Measurements from ENCODE around the gene DMKN.

Gene DMKN

GRCh38 chr19:35531291-35531690 lies 17.8 kb upstream of the DMKN start:
- TF ChIP-seq RARB (CRISPR knock-in tag; IDR thresholded peaks at IDR 0.05) = no peak
- TF ChIP-seq ZFP3 (CRISPR knock-in tag; IDR thresholded peaks at IDR 0.05) = no peak
- TF ChIP-seq, protein P1, sequence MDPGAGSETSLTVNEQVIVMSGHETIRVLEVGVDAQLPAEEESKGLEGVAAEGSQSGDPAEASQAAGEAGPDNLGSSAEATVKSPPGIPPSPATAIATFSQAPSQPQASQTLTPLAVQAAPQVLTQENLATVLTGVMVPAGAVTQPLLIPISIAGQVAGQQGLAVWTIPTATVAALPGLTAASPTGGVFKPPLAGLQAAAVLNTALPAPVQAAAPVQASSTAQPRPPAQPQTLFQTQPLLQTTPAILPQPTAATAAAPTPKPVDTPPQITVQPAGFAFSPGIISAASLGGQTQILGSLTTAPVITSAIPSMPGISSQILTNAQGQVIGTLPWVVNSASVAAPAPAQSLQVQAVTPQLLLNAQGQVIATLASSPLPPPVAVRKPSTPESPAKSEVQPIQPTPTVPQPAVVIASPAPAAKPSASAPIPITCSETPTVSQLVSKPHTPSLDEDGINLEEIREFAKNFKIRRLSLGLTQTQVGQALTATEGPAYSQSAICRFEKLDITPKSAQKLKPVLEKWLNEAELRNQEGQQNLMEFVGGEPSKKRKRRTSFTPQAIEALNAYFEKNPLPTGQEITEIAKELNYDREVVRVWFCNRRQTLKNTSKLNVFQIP (CRISPR knock-in tag; IDR thresholded peaks at IDR 0.05; ENCODE audit: borderline replicate concordance, low read depth) = no peak
- no peak for TF ChIP-seq PPARA (CRISPR knock-in tag; IDR thresholded peaks at IDR 0.05; ENCODE audit: borderline replicate concordance)
- no peak for TF ChIP-seq PATZ1 (CRISPR knock-in tag; IDR thresholded peaks at IDR 0.05; ENCODE audit: borderline replicate concordance)
- TF ChIP-seq ZNF70 (CRISPR knock-in tag; IDR thresholded peaks at IDR 0.05) = no peak
- no peak for TF ChIP-seq GLIS3 (CRISPR knock-in tag; IDR thresholded peaks at IDR 0.05)
- no peak for TF ChIP-seq TCF4 (CRISPR knock-in tag; IDR thresholded peaks at IDR 0.05; ENCODE audit: borderline replicate concordance)
- no peak for ATAC-seq

GRCh38 chr19:35529241-35530218 lies 16.1 kb upstream of the DMKN start:
- TF ChIP-seq TCF4 (CRISPR knock-in tag; IDR thresholded peaks at IDR 0.05; ENCODE audit: borderline replicate concordance) = no peak
- TF ChIP-seq, protein P1 (CRISPR knock-in tag; IDR thresholded peaks at IDR 0.05; ENCODE audit: borderline replicate concordance, low read depth) = no peak
- ATAC-seq = no peak

DNA sequence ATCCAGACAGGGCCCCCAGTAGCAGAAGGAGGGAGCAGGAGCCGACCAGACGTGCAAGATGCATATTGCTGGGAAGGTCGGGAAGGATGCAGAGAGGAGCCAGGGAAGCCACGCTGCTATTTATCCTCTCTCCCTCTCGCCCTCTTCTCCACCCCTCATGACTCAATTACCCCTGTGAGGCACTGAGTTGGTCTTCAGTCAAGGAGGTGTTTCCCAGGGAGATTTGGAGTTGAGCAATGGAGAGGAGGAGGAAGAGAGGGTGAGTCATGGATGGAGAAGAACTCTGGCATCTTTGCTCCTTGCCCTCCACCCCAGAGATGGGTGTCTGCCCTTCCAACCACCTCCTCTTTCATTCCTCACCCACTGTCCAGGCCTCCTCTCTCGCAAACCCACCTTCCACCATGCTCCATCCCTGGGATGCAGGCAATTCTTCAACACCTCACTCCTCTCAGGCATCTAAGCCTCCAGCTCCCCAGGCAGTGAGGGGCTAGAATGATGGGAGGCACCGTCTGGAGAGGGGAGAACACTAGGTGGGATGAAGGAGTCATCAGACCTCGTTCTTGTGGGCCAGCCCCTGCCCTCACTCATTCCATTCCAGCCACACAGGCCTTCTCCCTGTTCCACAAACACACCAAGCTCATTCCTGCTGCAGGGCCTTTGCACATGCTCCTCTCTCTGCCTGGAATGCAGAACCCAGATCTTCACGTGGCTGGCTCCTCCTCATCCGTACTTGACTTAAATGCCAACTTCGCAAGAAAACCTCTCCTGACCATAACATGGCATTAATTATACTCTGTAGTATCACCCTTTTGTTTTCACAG lies 15.0 kb upstream of the DMKN start, which contains the start of gene SBSN:
Gene SBSN, minus strand, starts transcription at position 94 of the 821 bp plus-strand sequence. Its CDS starts 30 bp downstream, at position 64.
- TF ChIP-seq ZFP3 (CRISPR knock-in tag; IDR thresholded peaks at IDR 0.05) (no peak), CREB5 (CRISPR knock-in tag; IDR thresholded peaks at IDR 0.05; ENCODE audit: low read depth) (no peak), CSDC2 (CRISPR knock-in tag; IDR thresholded peaks at IDR 0.05) (no peak), PPARA (CRISPR knock-in tag; IDR thresholded peaks at IDR 0.05; ENCODE audit: borderline replicate concordance) (no peak), OSR1 (CRISPR knock-in tag; IDR thresholded peaks at IDR 0.05) (no peak), SNAI2 (CRISPR knock-in tag; IDR thresholded peaks at IDR 0.05) (no peak), TOX (CRISPR knock-in tag; IDR thresholded peaks at IDR 0.05; ENCODE audit: borderline replicate concordance) (no peak), ARNTL (CRISPR knock-in tag; IDR thresholded peaks at IDR 0.05; ENCODE audit: borderline replicate concordance, low read depth) (no peak), ESRRG (CRISPR knock-in tag; IDR thresholded peaks at IDR 0.05) (no peak), TCF4 (CRISPR knock-in tag; IDR thresholded peaks at IDR 0.05; ENCODE audit: borderline replicate concordance) (no peak), BACH2 (CRISPR knock-in tag; IDR thresholded peaks at IDR 0.05; ENCODE audit: borderline replicate concordance) (no peak), ZC3H10 (CRISPR knock-in tag; IDR thresholded peaks at IDR 0.05) (no peak), ZNF565 (CRISPR knock-in tag; conservative IDR thresholded peaks at IDR 0.05; ENCODE audit: low read depth) (no peak), ISL1 (CRISPR knock-in tag; IDR thresholded peaks at IDR 0.05) (no peak), ZNF70 (CRISPR knock-in tag; IDR thresholded peaks at IDR 0.05) (no peak)
- TF ChIP-seq, protein P2, sequence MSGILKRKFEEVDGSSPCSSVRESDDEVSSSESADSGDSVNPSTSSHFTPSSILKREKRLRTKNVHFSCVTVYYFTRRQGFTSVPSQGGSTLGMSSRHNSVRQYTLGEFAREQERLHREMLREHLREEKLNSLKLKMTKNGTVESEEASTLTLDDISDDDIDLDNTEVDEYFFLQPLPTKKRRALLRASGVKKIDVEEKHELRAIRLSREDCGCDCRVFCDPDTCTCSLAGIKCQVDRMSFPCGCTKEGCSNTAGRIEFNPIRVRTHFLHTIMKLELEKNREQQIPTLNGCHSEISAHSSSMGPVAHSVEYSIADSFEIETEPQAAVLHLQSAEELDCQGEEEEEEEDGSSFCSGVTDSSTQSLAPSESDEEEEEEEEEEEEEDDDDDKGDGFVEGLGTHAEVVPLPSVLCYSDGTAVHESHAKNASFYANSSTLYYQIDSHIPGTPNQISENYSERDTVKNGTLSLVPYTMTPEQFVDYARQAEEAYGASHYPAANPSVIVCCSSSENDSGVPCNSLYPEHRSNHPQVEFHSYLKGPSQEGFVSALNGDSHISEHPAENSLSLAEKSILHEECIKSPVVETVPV (CRISPR knock-in tag; IDR thresholded peaks at IDR 0.05) = no peak
- TF ChIP-seq, protein P1 (CRISPR knock-in tag; IDR thresholded peaks at IDR 0.05; ENCODE audit: borderline replicate concordance, low read depth) = no peak
- no peak for ATAC-seq

All from SK-N-SH treated with all-trans-retinoic acid at 6 μM for 48 hours (cell line).